NCI-H2029 (cell line): Measurements from ENCODE around the gene CBLC.
A peak's percentile ranks its signal among the peaks of the same experiment; 100 is the strongest.

Source experiments
- DNase-seq: peaks from one replicate; lab custom pipeline; 2025; lab: John Stamatoyannopoulos, UW

Gene CBLC

GRCh38 chr19:44746616-44746945, 31.1 kb upstream of the CBLC start:
- no peak for DNase-seq

- DNase-seq, result peak; percentile 68
These were observed 30.5 kb upstream of the CBLC start for GRCh38 chr19:44746946-44747738.

DNA sequence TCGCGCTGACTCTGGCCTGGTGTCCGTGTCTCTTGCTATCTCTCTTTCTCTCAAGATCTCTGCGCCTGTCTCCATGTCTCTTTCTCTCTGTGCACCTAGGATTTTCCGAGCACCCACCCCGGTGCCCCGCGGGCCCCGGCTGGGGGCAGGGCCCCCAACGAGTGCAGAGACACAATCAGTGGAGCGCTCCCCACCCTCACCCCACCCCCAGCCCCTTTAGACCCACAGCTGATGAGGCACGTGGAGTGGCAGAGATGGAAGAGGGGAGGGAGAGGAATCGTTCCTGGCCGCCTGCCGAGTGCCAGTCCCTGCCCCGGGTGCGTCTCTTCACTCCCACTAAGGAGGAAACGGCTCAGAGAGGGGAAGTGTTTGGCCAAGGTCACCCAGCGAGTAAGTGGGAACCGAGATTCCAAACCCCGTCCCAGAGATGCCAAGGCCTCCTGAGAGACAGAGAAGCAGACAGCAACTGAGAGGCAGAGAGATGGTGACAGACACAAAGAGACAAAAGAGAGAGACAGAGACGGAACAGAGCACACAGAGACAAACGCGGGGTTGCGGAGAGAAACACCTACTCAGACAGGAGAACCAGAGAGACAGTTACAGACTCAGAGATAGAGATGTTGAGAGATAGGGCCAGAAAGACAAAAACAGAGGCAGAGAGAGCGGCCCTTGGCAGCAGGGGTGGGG, 29.8 kb upstream of the CBLC start:
- DNase-seq, result peak; percentile 53

GRCh38 chr19:44748426-44749254, 29.1 kb upstream of the CBLC start, which contains the start of gene BCL3:
BCL3 (plus strand) TSS chr19:44748708; CDS start chr19:44748791, 83 bp downstream.
- DNase-seq, result no peak

- no peak for DNase-seq
These were observed 28.4 kb upstream of the CBLC start for GRCh38 chr19:44749292-44749691.

GRCh38 chr19:44749994-44750393, 27.7 kb upstream of the CBLC start:
- DNase-seq, result no peak

DNA sequence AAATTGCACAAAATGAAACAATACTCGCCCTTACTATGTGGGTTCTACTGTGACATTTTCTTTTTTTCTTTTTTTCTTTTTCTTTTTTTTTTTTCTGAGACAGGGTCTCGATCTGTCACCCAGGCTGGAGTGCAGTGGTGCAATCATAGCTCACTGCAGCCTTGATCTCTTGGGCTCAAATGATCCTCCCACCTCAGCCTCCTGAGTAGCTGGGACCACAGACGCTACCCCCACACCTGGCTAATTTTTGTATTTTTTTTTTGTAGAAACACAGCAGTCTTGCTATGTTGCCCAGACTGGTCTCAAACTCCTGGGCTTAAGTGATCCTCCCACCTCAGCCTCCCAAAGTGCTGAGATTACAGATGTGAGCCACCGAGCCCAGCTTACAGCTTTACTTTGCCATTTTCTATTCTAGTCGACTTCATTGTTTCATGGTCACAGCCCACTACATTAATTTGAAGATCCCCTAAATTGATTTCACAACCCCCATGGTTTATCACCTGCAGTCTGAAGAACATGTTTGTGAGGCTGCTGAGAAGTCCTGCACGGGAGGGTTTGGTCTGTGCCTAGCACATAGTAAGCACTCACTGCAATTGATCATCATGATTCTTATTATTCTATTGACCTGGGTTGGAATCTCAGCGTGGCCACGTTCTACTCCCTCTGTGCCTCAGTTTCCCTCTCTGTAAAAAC, 25.4 kb upstream of the CBLC start:
- no peak for DNase-seq

GRCh38 chr19:44752816-44753625, 24.7 kb upstream of the CBLC start:
- DNase-seq, result peak; percentile 93

- DNase-seq, result no peak
These were observed 24.1 kb upstream of the CBLC start for GRCh38 chr19:44753626-44753931.

- peak; percentile 78 for DNase-seq
These were observed 23.5 kb upstream of the CBLC start for GRCh38 chr19:44753932-44754749.

- DNase-seq, result no peak
These were observed 23.0 kb upstream of the CBLC start for GRCh38 chr19:44754750-44755080.

DNA sequence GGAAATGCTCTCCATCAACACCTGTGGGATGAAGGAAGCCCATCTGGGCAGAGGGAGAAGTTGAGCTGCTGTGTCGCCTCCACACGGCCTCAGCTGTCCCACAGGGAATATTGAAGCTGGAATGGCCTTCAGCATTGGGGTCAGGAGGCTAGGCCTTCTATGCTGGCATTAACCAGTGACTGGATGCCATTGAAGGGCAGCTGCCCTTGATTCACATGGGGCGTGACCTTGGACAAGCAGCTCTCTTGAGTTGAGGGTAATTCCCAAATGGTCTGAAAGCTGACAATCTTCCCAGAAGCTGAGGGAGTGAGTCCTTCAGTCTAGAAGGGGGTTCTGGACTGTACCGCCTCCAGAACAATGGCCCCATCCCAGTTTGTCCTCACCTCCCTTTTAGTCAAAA, 22.5 kb upstream of the CBLC start:
- no peak for DNase-seq

DNA sequence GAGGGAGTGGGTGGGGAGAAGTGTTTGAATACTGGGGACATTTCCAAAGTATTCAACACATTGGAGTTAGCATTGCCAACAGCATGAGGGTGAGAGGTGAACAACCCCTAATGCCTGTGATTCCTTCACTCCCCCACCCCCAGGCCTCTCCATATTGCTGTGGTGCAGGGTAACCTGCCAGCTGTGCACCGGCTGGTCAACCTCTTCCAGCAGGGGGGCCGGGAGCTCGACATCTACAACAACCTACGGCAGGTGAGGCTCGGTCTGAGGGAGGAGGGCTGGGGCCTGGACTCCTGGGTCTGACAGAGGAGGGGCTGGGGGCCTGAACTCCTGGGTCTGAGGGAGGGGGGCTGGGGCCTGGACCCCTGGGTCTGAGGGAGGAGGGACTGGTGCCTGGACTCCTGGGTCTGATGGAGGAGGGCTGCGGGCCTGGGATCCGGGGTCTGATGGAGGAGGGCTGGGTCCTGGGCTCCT, 21.6 kb upstream of the CBLC start:
- no peak for DNase-seq

DNA sequence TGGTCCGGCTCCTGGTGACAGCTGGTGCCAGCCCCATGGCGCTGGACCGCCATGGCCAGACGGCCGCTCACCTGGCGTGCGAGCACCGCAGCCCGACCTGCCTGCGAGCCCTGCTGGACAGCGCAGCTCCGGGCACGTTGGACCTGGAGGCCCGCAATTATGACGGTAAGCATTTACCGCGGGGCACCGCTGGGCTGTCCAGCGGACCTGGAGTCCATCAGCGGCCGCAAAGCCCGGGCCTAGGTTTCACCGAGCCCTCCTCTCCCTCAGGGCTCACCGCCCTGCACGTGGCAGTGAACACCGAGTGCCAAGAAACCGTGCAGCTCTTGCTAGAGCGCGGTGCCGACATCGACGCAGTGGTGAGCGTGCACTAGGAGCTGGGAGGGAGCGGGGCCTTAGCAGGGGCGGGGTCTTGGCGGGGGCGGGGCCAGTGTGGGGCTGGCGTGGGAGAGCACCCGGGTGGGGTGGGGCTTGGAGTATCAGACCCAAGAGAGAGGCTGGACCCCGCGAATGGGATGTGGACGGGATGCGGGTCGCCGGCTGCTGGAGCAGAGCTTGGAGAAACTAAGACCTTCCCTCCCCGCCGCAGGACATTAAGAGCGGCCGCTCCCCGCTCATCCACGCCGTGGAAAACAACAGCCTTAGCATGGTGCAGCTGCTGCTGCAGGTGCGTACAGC, 20.5 kb upstream of the CBLC start:
- DNase-seq, result peak; percentile 70

GRCh38 chr19:44757735-44758505, 19.8 kb upstream of the CBLC start:
- DNase-seq, result peak; percentile 36

- no peak for DNase-seq
These were observed 19.1 kb upstream of the CBLC start for GRCh38 chr19:44758596-44758995.

DNA sequence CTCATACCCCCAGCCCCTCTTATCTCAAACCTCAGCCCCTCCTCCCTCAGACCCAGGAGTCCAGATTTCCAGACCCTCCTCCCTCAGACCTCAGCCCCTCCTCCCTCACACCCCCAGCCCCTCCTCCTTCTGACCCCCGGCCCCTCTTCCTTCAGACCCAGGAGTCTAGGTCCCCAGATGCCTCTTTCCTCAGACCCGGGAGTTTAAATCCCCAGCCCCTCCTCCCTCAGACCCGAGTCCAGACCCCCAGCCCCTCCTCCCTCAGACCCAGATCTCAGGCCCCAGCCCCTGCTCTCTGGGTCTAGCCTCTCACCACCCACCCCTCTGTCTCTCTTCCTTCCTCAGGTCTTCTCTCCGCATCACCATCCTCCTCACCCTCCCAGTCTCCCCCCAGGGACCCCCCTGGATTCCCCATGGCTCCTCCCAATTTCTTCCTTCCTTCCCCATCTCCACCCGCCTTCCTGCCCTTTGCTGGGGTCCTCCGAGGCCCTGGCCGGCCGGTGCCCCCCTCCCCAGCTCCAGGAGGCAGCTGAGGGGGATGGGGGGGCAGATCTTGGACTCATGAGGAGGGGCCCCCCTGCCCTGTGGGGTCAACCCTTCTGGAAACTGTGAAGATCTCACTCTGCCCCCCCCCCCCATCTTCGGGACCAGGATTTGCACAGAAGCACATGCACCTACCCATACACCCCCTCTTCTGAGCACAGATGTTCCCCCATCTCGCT, 18.4 kb upstream of the CBLC start:
- DNase-seq, result no peak

GRCh38 chr19:44762038-44762437, 15.7 kb upstream of the CBLC start:
- DNase-seq, result no peak
